GM12872 (cell line): Measurements from ENCODE around the gene TSPAN4.

ENCODE experiments used
- CTCF ChIP-seq: IDR thresholded peaks from 3 replicates; pipeline ENCODE4 v1.5.1; 2011; ENCODE audit warnings: low read depth, mild to moderate bottlenecking, low read length, moderate library complexity; ENCODE audit not compliant: insufficient read depth

The TSPAN4 gene

GRCh38 chr11:855330-855674, 12.7 kb downstream of the TSPAN4 start:
- no peak for TF ChIP-seq CTCF

DNA sequence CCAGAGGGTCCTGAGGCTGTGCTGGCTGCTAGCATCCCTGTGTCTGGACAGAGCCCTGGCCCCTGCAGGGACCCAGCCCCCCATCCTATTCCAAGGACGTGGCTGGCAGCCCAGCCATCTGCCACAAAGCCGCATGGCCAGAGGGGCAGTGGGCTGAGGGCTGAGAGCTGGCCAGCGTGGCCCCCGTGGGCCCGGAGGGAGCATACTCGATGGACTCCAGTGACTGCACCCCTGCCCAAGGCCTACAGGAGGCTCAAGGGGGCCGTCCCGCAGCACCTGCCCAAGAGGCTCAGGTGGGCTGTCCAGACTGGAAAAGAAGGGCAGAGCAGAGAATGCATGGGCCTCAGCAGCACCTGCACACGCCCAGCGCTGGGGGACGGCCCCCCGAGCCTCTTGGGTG, 13.1 kb downstream of the TSPAN4 start:
- TF ChIP-seq CTCF = no peak

DNA sequence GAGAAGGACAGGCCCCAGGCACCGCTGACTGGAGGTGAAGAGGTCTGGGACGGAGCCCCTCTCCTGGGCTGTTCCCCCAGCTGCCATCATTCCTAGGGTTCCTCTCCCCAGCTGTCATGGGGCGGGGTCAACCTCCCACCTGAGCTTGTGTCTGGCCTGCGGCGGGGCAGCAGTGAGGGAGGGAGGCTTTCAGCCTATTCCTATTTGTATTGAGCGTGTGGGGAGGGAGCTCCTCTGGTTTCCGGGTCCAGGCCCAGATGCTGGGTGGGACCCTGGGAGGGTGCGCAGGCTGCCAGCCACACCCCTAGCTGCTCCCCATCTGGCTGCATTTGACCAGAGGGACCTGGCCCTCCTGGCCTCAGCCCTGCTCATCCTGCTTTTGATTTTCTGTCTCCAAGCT, 13.7 kb downstream of the TSPAN4 start:
- no peak for TF ChIP-seq CTCF

DNA sequence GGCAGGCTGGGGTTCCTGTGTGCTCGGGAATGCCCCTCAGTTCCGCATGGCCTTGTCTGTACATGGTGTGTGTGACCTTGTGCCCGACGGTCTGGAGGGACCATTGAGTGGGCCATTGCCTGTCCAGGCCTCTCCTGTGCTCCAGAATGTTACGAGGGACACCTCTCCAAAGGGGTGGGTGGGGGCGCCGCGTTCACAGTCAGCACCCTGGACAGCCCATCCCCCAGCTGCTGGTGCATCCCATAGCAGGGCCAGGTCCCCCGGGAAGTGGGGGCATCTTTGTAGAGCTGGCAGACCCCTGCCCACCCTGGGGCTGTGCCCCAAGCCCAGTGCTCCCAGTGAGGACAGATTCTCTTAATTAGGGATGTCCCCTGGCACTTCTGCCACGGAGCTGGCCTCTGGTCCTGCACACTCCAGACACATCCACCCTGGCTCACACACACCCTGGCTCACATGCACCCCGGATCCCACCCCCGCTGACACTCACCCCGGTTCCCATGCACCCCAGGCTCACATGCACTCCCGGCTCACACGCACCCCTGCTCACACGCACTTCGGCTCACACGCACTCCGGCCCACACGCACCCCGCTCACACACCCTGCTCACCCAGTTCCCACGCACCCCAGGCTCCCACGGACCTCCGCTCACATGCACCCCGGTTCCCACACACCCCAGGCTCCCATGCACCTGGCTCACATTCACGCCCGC, 15.6 kb downstream of the TSPAN4 start:
- TF ChIP-seq CTCF = no peak

GRCh38 chr11:858762-859339, 16.2 kb downstream of the TSPAN4 start:
- TF ChIP-seq CTCF = no peak

DNA sequence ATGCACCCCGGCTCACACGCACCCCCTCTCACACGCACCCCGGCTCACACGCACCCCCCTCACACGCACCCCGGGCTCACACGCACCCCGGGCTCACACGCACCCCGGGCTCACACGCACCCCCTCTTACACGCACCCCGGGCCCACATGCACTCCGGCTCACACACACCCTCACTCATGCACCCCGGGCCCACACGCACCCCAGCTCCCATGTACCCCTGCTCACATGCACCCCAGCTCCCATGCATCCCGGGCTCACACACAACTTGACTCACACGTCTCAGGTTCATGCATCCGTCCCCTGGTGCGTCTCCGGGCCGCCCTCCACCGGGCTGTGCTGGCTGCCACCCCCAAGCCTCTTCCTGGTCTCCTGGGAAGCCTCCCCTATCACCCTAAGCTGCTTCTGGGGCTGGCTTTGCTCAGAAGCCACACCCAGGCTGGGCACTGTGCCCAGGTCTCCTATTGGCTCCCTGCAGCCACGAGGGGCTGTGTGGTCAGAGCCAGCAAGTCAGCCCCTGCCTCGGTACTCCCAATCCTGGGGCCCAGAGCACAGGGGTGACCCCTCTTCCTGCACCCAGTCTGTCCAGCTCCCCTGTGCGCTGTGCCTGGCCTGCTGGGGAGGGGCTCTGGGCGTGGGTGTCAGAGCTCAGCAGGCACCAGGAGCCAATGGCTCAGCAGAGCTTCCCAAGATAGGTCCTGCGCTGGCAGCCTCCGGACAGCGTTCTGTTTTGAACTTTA, 16.9 kb downstream of the TSPAN4 start:
- TF ChIP-seq CTCF = no peak

DNA sequence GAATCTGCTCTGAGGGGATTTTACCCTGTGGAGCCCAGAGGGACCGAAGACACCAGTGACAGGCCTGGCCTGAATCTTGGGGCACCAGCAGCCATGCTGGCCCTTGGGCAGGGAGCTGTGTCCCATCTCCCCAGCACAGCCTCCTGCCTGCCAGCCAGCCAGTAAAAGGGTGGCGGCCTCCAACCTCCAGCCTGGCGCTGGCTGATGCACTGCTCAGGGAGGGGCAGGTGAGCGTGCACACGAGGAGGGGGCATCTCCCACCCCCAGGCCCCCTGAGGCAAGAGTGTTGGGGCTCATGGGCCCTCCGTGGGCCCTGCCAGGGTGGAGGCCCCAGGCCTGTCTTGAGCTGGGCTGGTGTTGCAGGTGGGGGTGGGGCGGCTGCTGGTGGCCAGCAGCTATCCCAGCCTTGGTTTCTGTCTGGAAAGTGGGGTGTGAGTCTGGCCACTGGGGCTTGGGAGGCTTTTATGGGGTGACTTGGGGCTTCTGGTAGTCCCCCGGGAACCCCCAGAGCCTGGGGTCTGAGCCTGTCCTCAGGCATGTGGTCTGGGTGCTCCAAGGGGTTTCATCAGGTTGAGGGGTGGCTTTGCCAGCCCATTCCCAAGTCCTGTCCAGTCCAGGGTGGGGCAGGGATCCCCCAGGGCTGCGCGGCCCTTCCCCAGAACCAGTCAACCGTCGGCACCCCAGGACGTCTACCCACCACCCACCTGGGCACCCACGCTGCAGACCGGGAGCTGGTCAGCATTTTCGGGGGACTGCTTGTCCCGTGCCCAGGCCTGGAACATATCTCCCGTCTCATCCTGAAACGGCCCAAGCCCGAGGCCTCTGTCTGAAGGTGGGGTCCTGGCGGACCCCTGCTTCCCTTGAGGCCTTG, 17.8 kb downstream of the TSPAN4 start:
- TF ChIP-seq CTCF = no peak
